Neural cell (in vitro differentiated cells): ENCODE results near the gene KIF5A. TPM values are rescaled to one million over a fixed set of nuclear protein-coding genes. Genes with fewer than 3 reads are reported as not detected.

ENCODE experiments used
- H2AFZ ChIP-seq: fragments of 200-600, 300-800 bp; sonication (generic), shearing (Covaris generic); 2 replicates; pipeline ENCODE4 v1.6.0; 2014; ENCODE audit warnings: low read depth, mild to moderate bottlenecking, antibody characterized with exemption, low read length, moderate library complexity
- H3F3A ChIP-seq: fragments of 200-600 bp; shearing (Covaris generic); 2 replicates; pipeline ENCODE4 v1.6.1; 2016; ENCODE audit warnings: mild to moderate bottlenecking, moderate library complexity, mixed read lengths, antibody characterized with exemption, low read length; ENCODE audit not compliant: insufficient read depth, poor library complexity, severe bottlenecking
- H3K27ac ChIP-seq: fragments of 200-600, 300-800 bp; sonication (generic), shearing (Covaris generic); 2 replicates; pipeline ENCODE4 v1.5.1; 2014; ENCODE audit warnings: mild to moderate bottlenecking, low read length, moderate library complexity
- H3K27me3 ChIP-seq: fragments of 300-800, 200-600 bp; sonication (generic), shearing (Covaris generic); 2 replicates; pipeline ENCODE4 v1.6.0; 2014; ENCODE audit warnings: mild to moderate bottlenecking, low read depth, low read length, moderate library complexity; ENCODE audit not compliant: insufficient read depth
- H3K36me3 ChIP-seq: fragments of 300-800, 200-600 bp; sonication (generic), shearing (Covaris generic); 2 replicates; pipeline ENCODE4 v1.5.1; 2014; ENCODE audit warnings: mild to moderate bottlenecking, antibody characterized with exemption, low read length, moderate library complexity; ENCODE audit not compliant: insufficient read depth
- H3K4me2 ChIP-seq: fragments of 300-800, 200-600 bp; sonication (generic), shearing (Covaris generic); 2 replicates; pipeline ENCODE4 v1.6.0; 2014; ENCODE audit warnings: mild to moderate bottlenecking, low read length
- H3K4me3 ChIP-seq: fragments of 300-800, 200-600 bp; sonication (generic), shearing (Covaris generic); 2 replicates; pipeline ENCODE4 v1.5.1; 2014; ENCODE audit warnings: mild to moderate bottlenecking, low read length, moderate library complexity
- H3K79me2 ChIP-seq: fragments of 200-600 bp; shearing (Covaris generic); replicated peaks from 2 replicates; pipeline ENCODE4 v1.6.0; 2014; ENCODE audit warnings: mild to moderate bottlenecking, low read length, moderate library complexity; ENCODE audit not compliant: insufficient read depth
- H3K9ac ChIP-seq: fragments of 300-800, 200-600 bp; sonication (generic), shearing (Covaris generic); 2 replicates; pipeline ENCODE4 v1.6.1; 2016; ENCODE audit warnings: mild to moderate bottlenecking, low read length, mixed read lengths
- H3K9me2 ChIP-seq: fragments of 200-600 bp; shearing (Covaris generic); 2 replicates; pipeline ENCODE4 v1.6.1; 2016; ENCODE audit warnings: mild to moderate bottlenecking, low read length, mixed read lengths; ENCODE audit not compliant: insufficient read depth
- H3K9me3 ChIP-seq: fragments of 200-600, 300-800 bp; sonication (generic), shearing (Covaris generic); 2 replicates; pipeline ENCODE4 v1.6.1; 2016; ENCODE audit warnings: mild to moderate bottlenecking, mixed run types, low read length, moderate library complexity, mixed read lengths
- H4K20me1 ChIP-seq: fragments of 200-600 bp; shearing (Covaris generic); 2 replicates; pipeline ENCODE4 v1.6.1; 2016; ENCODE audit warnings: mild to moderate bottlenecking, mixed run types; ENCODE audit not compliant: insufficient read depth
- CTCF ChIP-seq: fragments of 450-650 bp; IDR thresholded peaks from 2 replicates; pipeline ENCODE4 v1.5.1; 2014; ENCODE audit warnings: antibody characterized with exemption, mild to moderate bottlenecking, moderate library complexity; ENCODE audit not compliant: poor library complexity, severe bottlenecking
- EP300 ChIP-seq: fragments of 450-650 bp; conservative IDR thresholded peaks from 2 replicates; pipeline ENCODE4 v1.6.1; 2014; ENCODE audit warnings: antibody characterized with exemption, mild to moderate bottlenecking, moderate library complexity; ENCODE audit not compliant: poor library complexity, severe bottlenecking
- EZH2 ChIP-seq: fragments of 200-600, 300-800 bp; shearing (Covaris generic), sonication (generic); IDR thresholded peaks from 2 replicates; pipeline ENCODE4 v1.6.1; 2014; ENCODE audit warnings: antibody characterized with exemption, low read length, borderline replicate concordance, mild to moderate bottlenecking; ENCODE audit not compliant: insufficient read depth, poor library complexity, severe bottlenecking
- MXI1 ChIP-seq: fragments of 450-650 bp; conservative IDR thresholded peaks from 2 replicates; pipeline ENCODE4 v1.6.1; 2014; ENCODE audit warnings: antibody characterized with exemption, mild to moderate bottlenecking; ENCODE audit not compliant: poor library complexity, severe bottlenecking
- POLR2AphosphoS5 ChIP-seq: IDR thresholded peaks from 2 replicates; pipeline ENCODE4 v1.6.1; 2012
- RAD21 ChIP-seq: fragments of 450-650 bp; conservative IDR thresholded peaks from 2 replicates; pipeline ENCODE4 v1.6.1; 2014; ENCODE audit warnings: antibody characterized with exemption, mild to moderate bottlenecking, moderate library complexity
- REST ChIP-seq: IDR thresholded peaks from 2 replicates; pipeline ENCODE4 v1.6.1; 2012; ENCODE audit warnings: borderline replicate concordance
- SMC3 ChIP-seq: fragments of 450-650 bp; conservative IDR thresholded peaks from 2 replicates; pipeline ENCODE4 v1.6.1; 2014; ENCODE audit warnings: antibody characterized with exemption, mild to moderate bottlenecking, moderate library complexity; ENCODE audit not compliant: poor library complexity
- TAF1 ChIP-seq: IDR thresholded peaks from 2 replicates; pipeline ENCODE4 v1.6.1; 2012; ENCODE audit warnings: low read depth
- polyA plus RNA-seq: library from polyadenylated mRNA; depleted of rRNA; stranded (reverse); fragments of >200 nt; gene quantifications from 2 replicates; pipeline ENCODE4 v1.2.3, GENCODE V29; 2014

The KIF5A gene
- polyA plus RNA-seq, 1 donor from 2014 or later, result 58.8 TPM

GRCh38 chr12:57533108-57533507 lies 16.7 kb upstream of the KIF5A start:
- H3K79me2 ChIP-seq, result no peaks in the 10 kb centered on the region
- no peaks in the 10 kb centered on the region for H3K27me3 ChIP-seq
- no peak overlapping the region for H3K4me2 ChIP-seq
- no peak overlapping the region for H3K4me3 ChIP-seq
- H3F3A ChIP-seq, result no peaks in the 10 kb centered on the region
- TF ChIP-seq REST (no peak), EP300 (no peak), SMC3 (no peak), TAF1 (no peak), MXI1 (no peak), CTCF (no peak), EZH2 (no peak)
- no peak overlapping the region for H3K27ac ChIP-seq
- no peak overlapping the region for H3K9ac ChIP-seq
- H2AFZ ChIP-seq, result no peak overlapping the region
- H4K20me1 ChIP-seq, result no peaks in the 10 kb centered on the region
- H3K36me3 ChIP-seq, result no peaks in the 10 kb centered on the region
- no peaks in the 10 kb centered on the region for H3K9me2 ChIP-seq
- no peaks in the 10 kb centered on the region for H3K9me3 ChIP-seq

- H4K20me1 ChIP-seq, result no peaks in the 10 kb centered on the region
- no peaks in the 10 kb centered on the region for H3K79me2 ChIP-seq
- TF ChIP-seq SMC3 (no peak), REST (no peak), POLR2AphosphoS5 (no peak), EZH2 (no peak), TAF1 (no peak), CTCF (no peak), MXI1 (no peak), RAD21 (no peak)
- H3K27me3 ChIP-seq, result no peaks in the 10 kb centered on the region
- no peaks in the 10 kb centered on the region for H3K9me3 ChIP-seq
- no peak overlapping the region for H3K4me3 ChIP-seq
- no peak overlapping the region for H3K4me2 ChIP-seq
- no peak overlapping the region for H2AFZ ChIP-seq
- H3F3A ChIP-seq, result no peaks in the 10 kb centered on the region
- no peak overlapping the region for H3K9ac ChIP-seq
- no peak overlapping the region for H3K27ac ChIP-seq
- H3K36me3 ChIP-seq, result no peaks in the 10 kb centered on the region
- H3K9me2 ChIP-seq, result no peaks in the 10 kb centered on the region
Observed at GRCh38 chr12:57534250-57534649, 15.6 kb upstream of the KIF5A start.
